ENCODE results near the gene STYK1.

STYK1 gene

GRCh38 chr12:10641735-10642500 is 31.9 kb downstream of the STYK1 start:
- peak; percentile 68 for DNase-seq (ENCODE audit: low read depth)
- H3K4me3 ChIP-seq (replicated peaks; ENCODE audit: low read depth, low read length), result no peak overlapping the region
- TF ChIP-seq CTCF (IDR thresholded peaks at IDR 0.05; ENCODE audit: low read length, missing control alignments), result no peak

GRCh38 chr12:10638728-10639127 is 35.1 kb downstream of the STYK1 start:
- no peak for TF ChIP-seq CTCF (IDR thresholded peaks at IDR 0.05; ENCODE audit: low read length, missing control alignments)
- no peak overlapping the region for H3K4me3 ChIP-seq (replicated peaks; ENCODE audit: low read depth, low read length)
- DNase-seq (ENCODE audit: low read depth), result no peak

GRCh38 chr12:10636611-10637010 is 37.2 kb downstream of the STYK1 start:
- no peak for DNase-seq (ENCODE audit: low read depth)
- TF ChIP-seq CTCF (IDR thresholded peaks at IDR 0.05; ENCODE audit: low read length, missing control alignments), result no peak
- no peak overlapping the region for H3K4me3 ChIP-seq (replicated peaks; ENCODE audit: low read depth, low read length)

- DNase-seq (ENCODE audit: low read depth), result no peak
- no peak for TF ChIP-seq CTCF (IDR thresholded peaks at IDR 0.05; ENCODE audit: low read length, missing control alignments)
- no peak overlapping the region for H3K4me3 ChIP-seq (replicated peaks; ENCODE audit: low read depth, low read length)
Measured at GRCh38 chr12:10636124-10636523, 37.7 kb downstream of the STYK1 start.

- DNase-seq (ENCODE audit: low read depth), result no peak
- TF ChIP-seq CTCF (IDR thresholded peaks at IDR 0.05; ENCODE audit: low read length, missing control alignments), result no peak
- no peak overlapping the region for H3K4me3 ChIP-seq (replicated peaks; ENCODE audit: low read depth, low read length)
Measured at GRCh38 chr12:10635306-10635705, 38.5 kb downstream of the STYK1 start.

- no peak for DNase-seq (ENCODE audit: low read depth)
- no peak overlapping the region for H3K4me3 ChIP-seq (replicated peaks; ENCODE audit: low read depth, low read length)
- no peak for TF ChIP-seq CTCF (IDR thresholded peaks at IDR 0.05; ENCODE audit: low read length, missing control alignments)
Measured at GRCh38 chr12:10634427-10634826, 39.4 kb downstream of the STYK1 start.

- H3K4me3 ChIP-seq (replicated peaks; ENCODE audit: low read depth, low read length), result no peak overlapping the region
- no peak for TF ChIP-seq CTCF (IDR thresholded peaks at IDR 0.05; ENCODE audit: low read length, missing control alignments)
Measured at GRCh38 chr12:10633541-10633940, 40.3 kb downstream of the STYK1 start.

More at GRCh38 chr12:10633541-10633940, 40.3 kb downstream of the STYK1 start:
- DNase-seq (ENCODE audit: low read depth), result no peak

All from fibroblast of pulmonary artery (primary cell).